IPS DF 6.9 (cell line): ENCODE measurements around the gene FUZ.

Source experiments
- DNase-seq: peaks from one replicate; pipeline ENCODE4 v3.0.0-alpha.2; 2013; ENCODE audit warnings: low read depth, low spot score
- H3K27ac ChIP-seq: one replicate; pipeline ENCODE4 v1.5.1; 2013; ENCODE audit warnings: low read length, control low read depth
- H3K27me3 ChIP-seq: 2 replicates; pipeline ENCODE4 v1.6.1; 2013; ENCODE audit warnings: mild to moderate bottlenecking, low read length; ENCODE audit not compliant: control insufficient read depth, insufficient read depth
- H3K36me3 ChIP-seq: 2 replicates; pipeline ENCODE4 v1.6.1; 2013; ENCODE audit warnings: low read length; ENCODE audit not compliant: control insufficient read depth, insufficient read depth
- H3K4me1 ChIP-seq: 2 replicates; pipeline ENCODE4 v1.6.1; 2013; ENCODE audit warnings: low read length; ENCODE audit not compliant: control insufficient read depth, insufficient read depth
- H3K4me3 ChIP-seq: 2 replicates; pipeline ENCODE4 v1.5.1; 2013; ENCODE audit warnings: mild to moderate bottlenecking, low read length
- H3K9me3 ChIP-seq: 2 replicates; pipeline ENCODE4 v1.6.1; 2013; ENCODE audit warnings: low read length, inconsistent platforms; ENCODE audit not compliant: control insufficient read depth, insufficient read depth
- WGBS: extraction: QIAGEN DNeasy Blood & Tissue Kit; methylation state at CpG from one replicate; pipeline ENCODE4 v1.1.7; 2013; ENCODE audit warnings: mixed read lengths, missing lambda C conversion rate; ENCODE audit not compliant: insufficient read length, insufficient coverage; 5-methylcytosine and 5-hydroxymethylcytosine counted together

FUZ gene

DNA sequence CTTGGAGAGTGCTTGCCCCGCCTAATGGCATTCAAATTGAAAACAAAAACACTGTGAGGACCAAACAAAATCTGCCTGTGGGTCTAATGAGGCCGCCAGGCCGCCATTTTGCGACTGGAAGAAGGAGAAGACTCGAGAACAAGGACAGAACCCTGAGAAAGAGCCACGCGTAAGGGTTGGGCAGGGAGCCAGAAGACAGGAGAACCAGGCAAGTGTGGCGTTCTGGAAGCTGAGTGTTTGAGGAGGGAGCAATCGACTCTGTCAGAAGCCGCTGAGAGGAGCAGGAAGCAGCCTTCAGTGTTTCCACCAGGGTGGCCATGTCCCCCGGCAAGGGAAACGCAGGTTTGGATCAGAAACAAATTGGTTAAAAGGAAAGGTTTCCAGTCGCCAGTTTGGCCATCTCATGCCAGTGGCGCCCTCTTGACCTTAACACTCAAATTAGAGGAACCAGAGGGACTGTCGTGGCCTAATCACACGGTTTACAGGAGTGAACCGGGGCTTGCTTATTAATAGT lies 27.7 kb upstream of the FUZ start:
- H3K4me1 ChIP-seq = no peaks in the 10 kb centered on the region
- H3K27ac ChIP-seq = no peak overlapping the region
- WGBS = no CpG with 5 or more reads among the region's 17 CpGs
- DNase-seq = no peak
- H3K27me3 ChIP-seq = no peaks in the 10 kb centered on the region
- peaks cover 2% of the 10 kb centered on the region for H3K36me3 ChIP-seq
- no peaks in the 10 kb centered on the region for H3K9me3 ChIP-seq
- H3K4me3 ChIP-seq = no peak overlapping the region

- Histone ChIP-seq H3K36me3 (peaks cover 2% of the 10 kb centered on the region), H3K27ac (no peak overlapping the region), H3K4me3 (no peak overlapping the region), H3K27me3 (no peaks in the 10 kb centered on the region), H3K9me3 (no peaks in the 10 kb centered on the region), H3K4me1 (no peaks in the 10 kb centered on the region)
- DNase-seq = no peak
- no CpG with 5 or more reads among the region's 11 CpGs for whole genome bisulfite sequencing
Observed at GRCh38 chr19:49840321-49840720, 27.2 kb upstream of the FUZ start.

DNA sequence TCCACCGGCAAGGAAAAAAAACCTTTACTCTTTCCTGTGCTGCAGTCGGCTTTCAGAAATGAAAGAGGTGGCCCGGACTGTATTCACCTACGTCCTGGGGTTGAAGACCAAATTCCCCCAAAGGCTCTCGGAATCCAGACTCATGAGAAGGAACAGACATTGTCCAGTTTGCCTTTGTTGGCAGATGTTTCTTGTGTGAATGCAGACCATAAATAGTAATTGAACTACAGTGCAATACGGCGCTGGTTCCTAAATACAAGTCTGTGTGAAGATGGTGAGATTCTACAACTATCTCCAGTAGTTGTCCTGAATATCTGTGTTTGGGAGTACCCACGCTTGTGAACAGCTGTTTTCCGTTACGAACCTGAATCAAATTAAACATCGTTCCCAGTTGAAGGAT lies 26.6 kb upstream of the FUZ start:
- no peaks in the 10 kb centered on the region for H3K27me3 ChIP-seq
- peaks cover 5% of the 10 kb centered on the region for H3K36me3 ChIP-seq
- H3K27ac ChIP-seq = no peak overlapping the region
- H3K9me3 ChIP-seq = no peaks in the 10 kb centered on the region
- no peaks in the 10 kb centered on the region for H3K4me1 ChIP-seq
- no peak for DNase-seq
- no peak overlapping the region for H3K4me3 ChIP-seq
- WGBS = no CpG with 5 or more reads among the region's 11 CpGs

- Histone ChIP-seq H3K4me1 (no peaks in the 10 kb centered on the region), H3K27ac (no peak overlapping the region), H3K36me3 (peaks cover 5% of the 10 kb centered on the region), H3K4me3 (no peak overlapping the region), H3K9me3 (no peaks in the 10 kb centered on the region), H3K27me3 (no peaks in the 10 kb centered on the region)
- no CpG with 5 or more reads among the region's 18 CpGs for WGBS
- DNase-seq = no peak
Observed at GRCh38 chr19:49838885-49839588, 25.9 kb upstream of the FUZ start.

DNA sequence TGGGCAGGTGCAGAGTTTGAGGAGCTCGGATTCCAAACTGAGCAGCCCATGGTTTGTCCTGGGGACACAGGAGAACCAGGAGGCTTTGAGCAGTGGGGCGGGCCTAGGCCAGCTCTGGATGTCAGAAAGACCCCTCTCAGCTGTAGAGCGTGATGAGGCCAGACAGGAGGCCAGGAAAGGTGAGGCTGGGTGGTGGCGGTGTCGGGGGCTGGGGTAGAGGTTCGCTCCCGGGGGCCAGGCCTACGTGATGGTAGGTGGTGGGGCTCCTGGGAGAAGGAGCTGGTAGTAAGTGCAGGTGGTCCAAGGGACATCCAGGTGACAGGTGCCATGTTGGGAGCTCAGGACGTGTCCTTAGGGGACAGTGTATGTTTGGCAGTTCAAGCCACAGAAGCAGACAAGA lies 24.3 kb upstream of the FUZ start:
- no peaks in the 10 kb centered on the region for H3K9me3 ChIP-seq
- no peak for DNase-seq
- peaks cover 8% of the 10 kb centered on the region for H3K36me3 ChIP-seq
- H3K4me1 ChIP-seq = no peaks in the 10 kb centered on the region
- no CpG with 5 or more reads among the region's 9 CpGs for WGBS
- H3K4me3 ChIP-seq = no peak overlapping the region
- H3K27ac ChIP-seq = no peak overlapping the region
- no peaks in the 10 kb centered on the region for H3K27me3 ChIP-seq

DNA sequence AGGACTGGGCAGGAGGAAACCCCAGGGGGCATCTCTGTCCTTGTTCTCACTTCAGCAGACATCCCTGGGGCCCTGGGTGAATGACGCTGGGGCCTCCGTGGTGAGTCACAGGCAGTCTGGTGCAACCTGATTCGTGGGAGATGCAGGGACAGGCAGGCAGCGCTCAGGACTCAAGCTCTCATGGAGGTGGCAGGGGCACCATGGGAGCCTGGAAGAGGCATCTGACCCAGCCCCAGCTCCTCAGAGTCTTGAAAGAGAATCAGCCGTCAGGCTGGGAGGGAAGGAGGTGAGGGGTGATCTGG lies 23.9 kb upstream of the FUZ start:
- no CpG with 5 or more reads among the region's 5 CpGs for WGBS
- H3K4me1 ChIP-seq = no peaks in the 10 kb centered on the region
- no peak overlapping the region for H3K27ac ChIP-seq
- H3K9me3 ChIP-seq = no peaks in the 10 kb centered on the region
- H3K36me3 ChIP-seq = peaks cover 11% of the 10 kb centered on the region
- no peak overlapping the region for H3K4me3 ChIP-seq
- DNase-seq = no peak
- no peaks in the 10 kb centered on the region for H3K27me3 ChIP-seq

DNA sequence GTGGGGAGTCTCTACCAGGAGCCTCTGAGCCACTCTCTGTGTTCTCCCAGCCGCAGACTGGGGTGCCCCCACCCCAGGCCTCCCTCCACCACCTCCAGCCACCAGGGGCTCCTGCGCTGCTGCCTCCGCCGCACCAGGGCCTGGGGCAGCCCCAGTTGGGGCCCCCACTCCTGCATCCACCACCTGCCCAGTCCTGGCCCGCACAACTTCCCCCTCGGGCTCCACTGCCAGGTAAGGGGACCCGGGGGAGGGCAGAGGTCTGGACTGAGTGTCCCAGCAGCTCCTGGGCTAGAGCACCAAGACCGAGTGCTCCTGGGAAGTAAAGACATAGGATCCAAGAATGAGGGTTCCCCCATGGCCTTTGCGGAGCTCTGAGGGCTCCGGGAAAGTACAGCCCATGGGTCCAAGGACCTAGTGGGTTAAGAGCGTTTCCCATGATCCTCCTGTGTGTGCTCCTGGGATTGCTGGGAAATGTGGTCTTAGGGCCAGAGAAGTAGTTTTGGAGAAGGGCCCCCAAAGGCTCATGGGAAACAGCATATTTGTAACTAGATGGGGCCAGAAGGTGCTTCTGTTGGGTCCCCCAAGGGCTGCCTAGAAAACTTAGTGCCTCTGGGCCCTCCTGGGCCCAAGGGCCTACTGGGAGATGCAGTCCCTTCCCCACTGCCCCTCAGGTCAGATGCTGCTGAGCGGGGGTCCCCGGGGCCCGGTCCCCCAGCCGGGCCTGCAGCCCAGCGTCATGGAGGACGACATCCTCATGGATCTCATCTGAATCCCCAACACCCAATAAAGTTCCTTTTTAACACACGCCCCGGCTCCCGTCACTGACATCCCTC lies 23.3 kb upstream of the FUZ start:
- WGBS = no CpG with 5 or more reads among the region's 20 CpGs

DNA sequence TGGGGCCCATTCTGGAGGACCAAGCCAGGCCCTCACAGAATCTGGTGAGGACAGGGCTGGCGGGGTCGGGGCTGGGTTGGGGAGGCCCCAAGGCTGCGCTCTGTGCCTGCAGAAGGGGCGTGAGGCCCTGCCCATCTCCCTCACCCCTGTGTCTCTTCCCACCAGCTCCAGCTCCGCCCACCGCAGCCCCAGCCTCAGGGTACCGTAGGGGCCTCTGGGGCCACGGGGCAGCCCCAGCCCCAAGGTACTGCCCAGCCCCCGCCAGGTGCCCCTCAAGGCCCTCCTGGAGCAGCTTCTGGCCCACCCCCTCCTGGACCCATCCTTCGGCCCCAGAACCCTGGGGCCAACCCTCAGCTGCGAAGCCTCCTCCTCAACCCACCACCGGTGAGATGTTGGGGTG lies 22.5 kb upstream of the FUZ start:
- no peak for DNase-seq
- H3K9me3 ChIP-seq = no peaks in the 10 kb centered on the region

More for the DNA sequence above, 23.3 kb upstream of the FUZ start:
- Histone ChIP-seq H3K9me3 (no peaks in the 10 kb centered on the region), H3K27ac (no peak overlapping the region), H3K4me1 (no peaks in the 10 kb centered on the region), H3K4me3 (no peak overlapping the region), H3K36me3 (peaks cover 14% of the 10 kb centered on the region), H3K27me3 (no peaks in the 10 kb centered on the region)
- DNase-seq = no peak

GRCh38 chr19:49833599-49833998 lies 20.5 kb upstream of the FUZ start:
- WGBS = no CpG with 5 or more reads among the region's 7 CpGs
- DNase-seq = no peak
- Histone ChIP-seq H3K36me3 (peaks cover 11% of the 10 kb centered on the region), H3K27me3 (no peaks in the 10 kb centered on the region), H3K4me3 (no peak overlapping the region), H3K27ac (no peak overlapping the region), H3K4me1 (no peaks in the 10 kb centered on the region), H3K9me3 (no peaks in the 10 kb centered on the region)

More for the DNA sequence above, 22.5 kb upstream of the FUZ start:
- no CpG with 5 or more reads among the region's 12 CpGs for WGBS
- Histone ChIP-seq H3K4me3 (no peak overlapping the region), H3K4me1 (no peaks in the 10 kb centered on the region), H3K27me3 (no peaks in the 10 kb centered on the region), H3K27ac (no peak overlapping the region), H3K36me3 (peaks cover 14% of the 10 kb centered on the region)

GRCh38 chr19:49832556-49832955 lies 19.5 kb upstream of the FUZ start:
- H3K4me3 ChIP-seq = no peak overlapping the region
- DNase-seq = no peak
- no peaks in the 10 kb centered on the region for H3K4me1 ChIP-seq
- no peaks in the 10 kb centered on the region for H3K27me3 ChIP-seq
- H3K36me3 ChIP-seq = peaks cover 11% of the 10 kb centered on the region
- no peaks in the 10 kb centered on the region for H3K9me3 ChIP-seq
- H3K27ac ChIP-seq = no peak overlapping the region
- WGBS = no CpG with 5 or more reads among the region's 9 CpGs
